AG09319 (cell line): ENCODE results near the gene POC1A.

Experiments
- DNase-seq: peaks from one replicate; pipeline ENCODE4 v3.0.0-alpha.2; 2010; ENCODE audit warnings: low read depth; ENCODE audit errors: extremely low read depth
- CTCF ChIP-seq: IDR thresholded peaks from 2 replicates; pipeline ENCODE4 v1.5.1; 2011; ENCODE audit warnings: low read depth, mild to moderate bottlenecking, inconsistent platforms, low read length, moderate library complexity

POC1A gene

GRCh38 chr3:52028572-52028971, 125.7 kb downstream of the POC1A start:
- no peak for DNase-seq
- no peak for TF ChIP-seq CTCF

- DNase-seq = no peak
- no peak for TF ChIP-seq CTCF
Measured at GRCh38 chr3:52026041-52026440, 128.2 kb downstream of the POC1A start.

GRCh38 chr3:52025453-52025852, 128.8 kb downstream of the POC1A start:
- no peak for TF ChIP-seq CTCF
- no peak for DNase-seq
